Activated CD4-positive, alpha-beta T cell treated with anti-CD3 and anti-CD28 coated beads for 24 hours (primary cell): ENCODE measurements around the gene MSRB1.
"Not testable (repeated sequence)": the region's sequence is repeated elsewhere in the genome, so short reads cannot be mapped to it uniquely, and the experiment has no call there.

Experiments used
- DNase-seq, 2 donors: peaks; one replicate each; pipeline ENCODE4 v3.0.0-alpha.2; 2020; ENCODE audit warnings: low read depth in 2 of 2

MSRB1 gene

GRCh38 chr16:1978476-1979120, 35.6 kb upstream of the MSRB1 start:
- no peak for DNase-seq

DNA sequence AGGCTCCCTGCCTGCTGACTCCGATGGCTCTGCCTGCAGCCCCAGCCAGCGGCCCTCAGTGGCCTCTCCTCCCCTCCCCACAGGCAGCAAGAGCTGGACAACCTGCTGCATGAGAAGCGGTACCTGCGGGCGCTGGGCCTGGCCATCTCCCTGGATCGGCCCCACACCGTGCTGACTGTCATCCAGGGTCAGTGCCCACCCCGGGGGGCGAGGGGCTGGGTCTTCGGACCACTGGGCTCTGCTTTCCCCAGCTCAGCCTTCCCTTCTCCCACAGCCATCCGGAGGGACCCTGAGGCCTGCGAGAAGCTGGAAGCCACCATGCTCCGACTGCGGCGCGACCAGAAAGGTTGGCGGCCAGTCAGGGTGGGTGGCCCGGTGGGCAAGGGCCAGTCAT, 34.9 kb upstream of the MSRB1 start:
- DNase-seq = no peak

- DNase-seq = no peak
These were observed 34.2 kb upstream of the MSRB1 start for GRCh38 chr16:1976951-1977874.

- DNase-seq = no peak
These were observed 33.2 kb upstream of the MSRB1 start for GRCh38 chr16:1976216-1976520.

- no peak for DNase-seq
These were observed 32.6 kb upstream of the MSRB1 start for GRCh38 chr16:1975432-1976215.

DNA sequence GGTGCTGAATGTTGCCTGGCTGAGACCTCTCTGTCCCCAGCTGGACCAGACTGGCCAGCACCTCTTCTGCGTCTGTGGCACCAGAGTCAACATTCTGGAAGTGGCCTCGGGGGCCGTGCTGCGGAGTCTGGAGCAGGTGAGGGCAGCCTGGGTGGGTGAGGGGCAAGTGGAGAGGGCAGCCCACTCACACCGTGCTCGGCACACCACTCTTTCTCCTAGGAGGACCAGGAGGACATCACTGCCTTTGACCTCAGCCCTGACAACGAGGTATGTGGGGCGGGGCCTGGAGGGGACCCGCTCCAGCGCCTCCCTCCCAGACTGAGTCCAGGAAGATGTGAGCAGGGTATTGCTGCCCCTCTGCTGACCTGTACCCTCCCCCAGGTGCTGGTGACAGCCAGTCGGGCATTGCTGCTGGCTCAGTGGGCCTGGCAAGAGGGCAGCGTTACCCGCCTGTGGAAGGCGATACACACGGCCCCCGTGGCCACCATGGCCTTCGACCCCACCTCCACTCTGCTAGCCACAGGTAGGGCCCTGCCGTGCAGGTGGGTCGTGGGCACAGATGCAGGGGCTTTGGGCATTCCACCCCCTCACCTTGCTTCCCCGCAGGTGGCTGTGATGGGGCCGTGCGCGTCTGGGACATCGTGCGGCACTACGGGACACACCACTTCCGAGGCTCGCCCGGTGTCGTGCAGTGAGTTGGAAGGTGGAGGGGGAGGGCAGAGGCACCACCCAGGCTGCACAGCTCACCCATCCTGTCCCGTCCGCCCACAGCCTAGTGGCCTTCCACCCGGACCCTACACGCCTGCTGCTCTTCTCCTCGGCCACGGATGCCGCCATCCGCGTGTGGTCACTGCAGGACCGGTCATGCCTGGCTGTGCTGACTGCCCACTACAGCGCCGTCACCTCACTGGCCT, 31.4 kb upstream of the MSRB1 start:
- no peak for DNase-seq

GRCh38 chr16:1973461-1974156, 30.6 kb upstream of the MSRB1 start:
- DNase-seq = no peak

DNA sequence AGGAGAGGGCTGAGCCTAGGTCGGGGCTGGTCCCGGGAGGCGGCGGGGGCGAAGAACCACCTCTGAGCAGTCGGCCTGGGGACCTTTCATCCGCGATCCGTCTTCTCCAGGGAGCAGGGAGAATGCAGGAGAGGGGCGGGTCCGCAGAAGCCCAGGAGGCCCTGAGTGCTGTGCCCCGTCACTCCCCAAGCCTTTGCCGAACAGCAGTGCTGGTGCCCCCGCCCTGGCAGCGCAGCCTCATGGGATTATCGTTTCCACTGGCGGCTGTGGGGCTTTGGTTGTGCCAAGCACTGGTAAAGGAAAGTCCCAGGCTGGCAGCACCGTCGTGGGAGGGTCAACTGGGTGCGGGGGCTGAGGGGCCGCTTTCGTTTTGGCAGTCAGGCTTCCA, 29.5 kb upstream of the MSRB1 start:
- DNase-seq = no peak

DNA sequence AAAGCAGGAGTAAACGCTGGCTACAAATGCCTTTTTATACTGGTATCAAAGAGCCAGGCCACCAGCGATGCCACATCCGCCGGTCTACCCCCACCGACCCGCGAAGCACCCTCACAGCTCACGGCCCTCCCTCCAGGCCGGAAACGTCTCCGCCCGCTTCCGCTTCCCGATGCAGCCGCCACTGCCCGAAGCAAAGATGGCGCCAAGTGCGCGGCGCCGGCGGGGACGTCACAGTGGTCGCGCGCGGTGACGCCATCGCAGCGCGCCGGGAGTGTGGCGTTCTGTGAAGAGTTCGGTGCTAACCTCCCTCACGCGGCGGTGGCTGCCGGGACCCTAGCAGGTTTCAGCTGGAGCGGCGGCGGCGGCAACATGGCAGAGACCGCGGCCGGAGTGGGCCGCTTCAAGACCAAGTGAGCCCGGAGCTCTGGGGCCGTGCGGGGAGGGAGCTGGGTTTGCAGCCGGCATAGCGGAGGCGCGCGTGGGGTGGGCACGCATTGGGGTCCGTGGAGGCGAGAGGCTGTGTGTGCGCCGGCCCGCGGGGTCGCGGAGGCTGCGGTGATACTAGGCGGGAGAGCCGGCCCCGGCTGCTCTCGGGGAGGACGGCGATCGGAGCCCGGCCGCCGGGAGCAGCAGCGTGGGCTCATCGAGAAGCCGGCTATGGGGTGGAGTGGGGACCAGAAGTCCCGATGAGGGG, 28.9 kb upstream of the MSRB1 start, which contains the start of gene TBL3:
TSS of gene TBL3 (plus strand) at position 258 of the 694 bp plus-strand sequence. CDS start at position 370, 112 bp downstream.
- peak; percentile 91 to 92 for DNase-seq

- no peak for DNase-seq
These were observed 25.4 kb upstream of the MSRB1 start for GRCh38 chr16:1968146-1968953.

DNA sequence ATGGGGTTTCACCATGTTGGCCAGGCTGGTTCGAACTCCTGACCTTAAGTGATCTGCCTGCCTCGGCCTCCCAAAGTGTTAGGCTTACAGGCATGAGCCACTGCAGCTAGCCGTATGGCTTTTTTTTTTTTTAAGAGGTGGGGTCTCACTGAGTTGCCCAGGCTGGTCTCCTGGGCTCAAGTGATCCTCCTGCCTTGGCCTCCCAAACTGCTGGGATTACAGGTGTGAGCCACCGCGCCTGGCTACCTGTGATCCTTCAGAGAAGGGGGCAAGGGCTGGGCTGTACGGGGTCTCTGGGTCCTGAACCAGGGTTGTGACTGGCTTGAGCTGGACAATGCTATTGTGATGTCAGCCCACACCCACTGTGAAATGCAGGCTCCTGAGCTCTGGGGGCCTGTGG, 23.5 kb upstream of the MSRB1 start, which contains the start of gene RNF151:
TSS of gene RNF151 (plus strand) at position 397 of the 400 bp plus-strand sequence. CDS start 26 bp downstream, outside the sequence.
- no peak for DNase-seq

DNA sequence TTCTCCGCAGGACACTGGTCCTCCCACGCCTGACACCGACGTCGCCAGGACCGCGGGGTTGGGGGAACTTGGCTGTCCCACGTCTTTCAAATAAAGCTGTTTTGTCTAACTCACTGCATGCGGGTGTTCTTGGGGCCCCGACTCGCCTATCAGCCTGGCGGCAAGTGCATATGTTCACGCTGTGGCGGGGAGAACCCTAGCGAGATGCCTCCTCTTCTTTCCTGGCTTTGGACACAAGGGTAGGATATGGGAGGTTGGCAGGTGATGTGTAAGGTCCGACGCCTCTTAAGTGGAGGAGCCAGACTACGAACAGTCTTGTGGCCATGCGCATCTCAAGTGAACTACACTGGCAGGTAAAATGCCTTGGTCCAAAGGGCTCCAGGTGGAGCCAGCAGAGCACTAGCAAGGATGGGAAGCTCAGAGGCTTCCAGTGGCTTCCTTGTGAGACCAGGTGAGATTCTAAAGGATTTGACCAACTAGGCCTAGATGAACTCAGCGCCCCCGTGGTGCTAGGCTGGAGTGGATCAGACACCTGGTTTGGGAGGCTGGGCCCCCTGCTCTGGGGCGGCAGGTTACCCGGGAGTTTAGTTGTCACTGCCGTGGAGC, 22.5 kb upstream of the MSRB1 start:
- no peak for DNase-seq

DNA sequence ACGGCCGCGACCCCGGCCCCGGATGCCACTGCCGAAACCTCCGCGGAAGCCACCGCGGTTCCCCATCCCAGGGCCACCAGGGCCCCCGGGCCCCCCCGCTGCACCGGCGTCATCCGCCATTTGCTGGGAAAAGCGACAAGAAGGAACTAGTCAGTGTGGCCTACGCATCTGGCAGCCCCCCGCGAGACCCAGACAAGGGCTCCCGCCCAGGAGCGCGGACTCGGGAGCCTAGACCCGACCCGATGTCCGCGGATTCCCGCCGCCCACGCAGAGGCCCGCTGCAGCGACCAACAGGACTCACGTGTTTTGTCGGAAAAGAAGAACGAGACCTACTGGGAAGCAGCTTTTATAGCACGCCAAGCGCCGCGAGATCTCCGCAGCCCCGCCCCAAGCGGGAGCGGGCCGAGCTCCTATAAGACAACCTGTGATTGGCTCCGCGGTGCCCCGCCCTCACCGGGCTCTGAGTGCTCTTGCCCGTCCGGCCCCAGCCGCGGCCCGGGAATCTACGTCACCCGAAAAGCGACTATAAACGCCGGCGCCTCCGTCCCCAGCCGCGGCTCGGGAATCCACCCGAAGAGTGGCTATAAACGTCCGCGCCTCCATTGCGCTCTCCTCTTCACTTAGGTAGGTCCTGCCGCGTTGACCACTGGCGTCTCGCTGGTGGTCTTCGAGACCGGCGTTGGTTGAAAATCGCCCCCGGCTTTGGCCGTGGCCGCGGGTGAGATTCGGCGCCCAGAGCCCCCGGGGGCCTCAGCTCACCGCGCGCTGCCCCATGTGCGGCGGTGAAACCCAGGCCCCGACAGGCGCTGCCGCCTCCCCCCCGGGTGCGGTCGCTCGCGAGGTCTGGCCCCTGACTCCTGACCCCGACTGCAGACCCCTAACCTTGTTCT, 21.8 kb upstream of the MSRB1 start, which contains the start of gene RPS2:
TSS of gene RPS2 (minus strand) at position 321 of the 890 bp plus-strand sequence. CDS start at position 120, 201 bp downstream.
- peak; percentile 98 for DNase-seq

DNA sequence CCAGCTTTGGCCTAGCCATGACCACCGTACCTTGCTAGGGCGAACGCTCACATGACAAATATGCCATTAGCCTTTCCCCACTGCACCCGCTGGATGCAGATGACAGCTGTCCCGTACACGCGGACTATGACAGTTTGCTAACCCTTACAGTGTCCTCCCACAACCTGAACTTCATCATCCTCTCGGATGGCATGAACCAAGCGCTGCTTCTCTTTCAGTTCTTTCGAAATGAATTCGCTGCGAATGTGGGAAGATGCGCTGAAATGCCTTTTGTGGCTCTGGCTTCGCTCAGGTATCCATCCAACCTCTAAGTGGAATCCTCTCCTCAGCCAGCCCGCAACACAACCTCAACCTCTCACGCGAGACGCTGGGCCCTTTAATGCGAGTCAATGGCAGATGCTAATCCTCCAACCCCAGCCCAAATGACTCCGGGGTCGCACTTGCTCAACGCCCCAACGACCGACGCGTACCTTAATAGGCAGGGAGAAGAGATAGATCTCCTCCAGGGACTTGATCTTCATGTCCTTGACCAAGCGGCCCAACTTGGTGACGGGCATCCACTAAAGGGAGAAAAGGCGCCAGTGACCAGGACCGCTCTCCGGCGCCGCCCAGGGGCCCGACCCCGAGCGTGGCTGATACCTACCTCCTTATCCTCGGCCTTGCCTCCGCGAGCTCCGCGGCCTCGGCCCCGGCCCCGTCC, 21.0 kb upstream of the MSRB1 start:
- no peak for DNase-seq

GRCh38 chr16:1962161-1963153, 19.5 kb upstream of the MSRB1 start:
- not testable (repeated sequence) for DNase-seq

GRCh38 chr16:1961651-1962067, 18.7 kb upstream of the MSRB1 start:
- no peak for DNase-seq
